ENCODE measurements around the gene IYD.

The IYD gene

DNA sequence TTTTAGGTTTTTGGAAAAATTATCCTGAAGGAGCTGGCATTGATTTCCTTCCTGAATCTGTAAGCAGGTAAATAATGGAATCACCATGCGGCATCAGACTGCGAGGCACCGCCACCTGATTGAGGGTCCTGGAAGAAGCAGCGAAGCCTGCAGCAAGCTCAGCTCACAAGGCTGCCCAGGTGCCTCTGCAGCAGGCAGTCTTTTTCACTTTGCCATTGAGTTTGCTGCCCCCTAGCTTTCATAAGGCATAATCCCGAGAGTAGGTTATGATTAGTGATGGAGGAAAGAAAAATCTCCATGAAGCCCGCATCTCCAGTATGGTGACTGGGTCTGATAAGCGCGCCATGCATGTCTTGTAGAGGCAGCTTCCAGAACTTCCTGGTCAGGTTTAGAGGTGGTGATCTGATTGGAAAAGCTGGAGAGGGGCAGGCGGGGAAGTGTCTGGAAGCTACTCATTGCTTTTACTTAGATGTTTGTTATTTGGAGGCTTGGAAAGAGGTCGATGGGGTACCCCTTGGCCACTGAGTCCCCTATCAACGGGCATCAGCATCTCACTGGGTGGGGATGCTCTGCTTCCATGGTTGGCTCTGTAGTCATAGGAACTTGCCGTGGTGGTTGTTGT, 26.7 kb downstream of the IYD start:
- peak; percentile 61 for DNase-seq

DNA sequence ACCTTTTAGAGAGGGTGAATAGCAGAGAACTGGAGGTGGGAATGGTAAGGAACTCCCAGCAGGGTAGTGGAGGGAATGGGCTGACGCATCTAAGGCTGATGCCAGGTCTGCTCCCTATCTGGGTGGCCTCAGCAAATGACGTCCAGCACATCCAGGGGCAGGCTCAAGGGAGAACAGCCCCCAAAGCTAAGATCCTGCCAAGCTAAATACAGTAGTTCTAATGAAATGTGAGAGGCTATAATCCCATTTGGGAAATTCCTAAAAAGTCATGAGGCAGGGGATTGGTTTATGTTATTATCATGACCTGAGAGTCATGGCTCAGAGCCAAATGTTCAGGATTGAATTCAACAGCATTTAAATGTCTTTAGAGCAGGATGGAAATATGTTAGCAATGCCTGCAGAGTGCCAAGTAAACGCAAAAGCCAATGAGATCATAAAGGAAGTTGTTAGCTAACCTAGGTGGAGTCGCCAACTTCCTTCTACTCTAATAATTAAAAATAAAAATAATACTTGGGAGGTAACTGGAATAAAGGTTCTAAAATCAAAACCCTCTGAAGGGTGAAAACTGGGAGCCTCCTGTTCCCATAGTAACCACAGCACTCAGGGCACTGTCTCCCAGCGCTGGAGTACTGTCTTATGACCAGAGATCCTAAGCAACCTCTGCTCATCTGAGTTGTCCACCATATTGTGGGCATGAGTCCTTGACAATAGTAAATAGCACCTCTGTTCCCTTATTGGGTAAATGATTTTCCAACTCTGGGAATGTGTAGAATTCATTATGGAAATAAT, 34.8 kb downstream of the IYD start:
- peak; percentile 13 for DNase-seq

DNA sequence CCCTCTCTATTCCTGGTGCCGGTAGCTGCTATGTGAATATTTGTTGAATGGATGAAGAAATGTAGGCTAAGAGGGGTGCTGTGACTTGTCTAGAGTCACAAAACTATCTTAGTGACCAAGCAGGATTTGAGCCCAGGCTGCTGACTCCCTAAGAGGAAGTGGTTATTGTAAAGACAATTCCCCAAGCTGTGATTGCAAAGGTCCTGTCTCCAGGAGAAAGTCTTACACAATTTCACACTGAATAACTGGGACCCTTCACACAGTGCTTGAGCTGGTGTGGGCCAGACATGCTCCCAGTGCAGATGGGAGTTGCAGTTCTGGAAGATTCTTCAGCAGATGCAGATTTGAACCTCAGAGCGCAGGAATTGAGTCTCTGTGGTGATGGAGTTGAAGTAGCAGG, 38.1 kb downstream of the IYD start:
- no peak for DNase-seq

DNA sequence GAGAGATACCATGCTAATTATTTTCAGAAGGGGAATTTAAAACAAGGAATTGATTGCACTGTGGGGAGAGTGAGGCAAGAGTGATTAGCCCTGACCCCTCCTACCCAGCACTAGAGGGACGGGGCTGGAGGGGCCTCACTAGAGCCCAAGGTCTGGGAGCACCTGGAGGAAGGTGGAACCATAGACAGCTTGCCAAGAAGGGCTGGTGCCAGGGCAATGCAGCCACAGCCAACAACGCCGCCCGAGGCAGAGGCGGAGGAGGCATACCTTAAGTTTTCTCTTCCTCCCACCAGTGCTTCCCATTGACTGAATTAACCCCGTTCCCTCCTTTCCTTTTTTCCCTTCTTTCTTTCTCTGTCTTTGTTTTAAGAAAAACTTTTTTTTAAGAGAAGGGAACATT, 40.0 kb downstream of the IYD start:
- peak; percentile 39 for DNase-seq

DNA sequence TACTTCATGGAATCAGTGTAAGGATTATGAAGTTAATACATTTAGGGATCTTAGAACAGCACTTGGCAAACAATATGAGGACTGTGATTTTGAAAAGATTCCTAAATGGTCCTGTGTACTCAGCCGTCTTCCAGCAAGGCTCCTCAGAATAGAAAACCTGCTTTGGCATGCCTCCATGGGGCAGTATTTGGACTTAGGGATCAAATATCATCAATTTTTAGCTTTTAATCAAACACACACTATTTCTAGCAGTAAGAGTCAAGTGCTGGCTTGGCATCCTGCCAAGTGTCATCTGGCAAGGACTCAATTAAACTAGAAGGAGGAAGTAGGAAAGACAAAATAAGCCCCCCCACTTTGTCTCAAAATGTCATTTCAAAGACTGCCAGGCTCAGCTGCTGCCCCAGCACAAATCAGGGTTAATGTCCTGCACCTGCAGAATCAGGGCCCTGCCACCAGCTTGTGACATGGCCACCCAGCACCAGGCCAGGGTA, 40.8 kb downstream of the IYD start:
- peak; percentile 72 for DNase-seq

DNA sequence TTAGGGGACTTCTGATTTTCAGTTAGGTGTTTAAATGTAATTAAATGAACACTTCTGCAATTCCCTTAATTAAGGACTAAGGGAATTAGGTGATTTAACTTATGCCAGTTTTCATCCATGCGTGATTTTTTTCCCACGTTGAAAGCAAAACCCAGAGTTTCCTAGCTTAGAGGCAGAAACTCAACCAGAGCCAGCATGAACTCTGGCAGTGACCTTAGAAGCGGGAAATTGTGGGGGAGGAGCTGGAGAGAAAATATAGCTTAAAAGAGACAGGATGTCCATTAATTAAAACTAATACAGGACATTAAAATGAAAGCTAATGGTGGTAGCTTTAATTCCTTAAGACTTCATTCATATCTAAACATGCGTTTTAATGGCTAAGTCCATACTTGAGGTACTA, 41.6 kb downstream of the IYD start:
- no peak for DNase-seq

DNA sequence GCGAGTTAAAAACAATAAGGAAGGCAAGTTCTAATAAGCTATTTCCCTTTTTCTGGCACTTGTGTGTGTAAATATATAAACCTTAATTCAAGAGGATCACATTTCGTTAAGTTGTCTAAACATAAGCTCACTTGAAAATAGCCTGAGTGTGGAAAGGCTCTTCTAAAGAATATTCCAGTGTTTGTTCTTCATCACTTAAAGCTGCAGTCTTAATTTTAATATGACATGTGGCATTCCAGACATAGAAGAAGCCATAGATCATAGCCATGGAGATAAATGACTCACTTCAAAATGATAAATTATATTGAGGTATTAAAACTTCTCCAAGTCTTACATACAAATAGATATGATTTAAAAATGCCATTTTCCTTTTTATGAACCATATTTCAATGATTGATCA, 42.1 kb downstream of the IYD start:
- DNase-seq, result no peak

DNA sequence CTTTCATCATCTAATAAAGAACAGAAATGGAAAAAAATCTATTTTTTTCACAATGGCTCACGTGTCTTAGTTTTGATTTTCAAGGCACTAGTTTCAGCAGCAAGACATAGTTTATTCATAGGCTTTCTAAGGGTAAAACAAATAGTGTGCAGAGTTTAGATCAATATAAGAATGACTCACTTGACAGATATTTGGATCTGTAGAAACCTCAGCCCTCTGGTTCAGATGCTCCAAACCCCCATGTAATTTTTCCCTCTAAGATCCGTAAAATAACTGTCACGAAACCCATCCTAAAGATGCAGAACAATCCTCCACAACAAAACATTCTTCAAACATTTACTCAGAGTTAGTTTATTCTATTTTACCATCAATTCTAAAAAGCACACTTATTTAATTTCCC, 43.4 kb downstream of the IYD start:
- no peak for DNase-seq

DNA sequence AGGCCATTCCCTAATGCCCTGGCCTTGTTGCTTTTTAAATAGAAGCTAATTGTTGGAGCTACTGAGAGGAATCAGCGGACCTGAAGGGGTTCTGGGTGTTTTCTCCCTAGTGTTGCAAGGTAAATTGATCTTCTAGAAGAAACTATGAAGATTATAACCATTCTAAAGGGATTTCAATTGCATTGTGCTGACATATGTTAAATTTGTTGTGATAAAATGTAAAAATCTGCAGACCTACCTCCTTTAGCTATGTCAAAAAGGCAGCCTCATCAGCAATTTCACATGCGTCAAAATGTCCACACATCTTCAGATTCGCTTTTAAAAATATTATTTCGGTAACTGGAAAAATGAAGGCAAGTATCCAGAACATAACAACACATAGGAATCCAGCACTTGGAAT, 44.4 kb downstream of the IYD start:
- no peak for DNase-seq

DNA sequence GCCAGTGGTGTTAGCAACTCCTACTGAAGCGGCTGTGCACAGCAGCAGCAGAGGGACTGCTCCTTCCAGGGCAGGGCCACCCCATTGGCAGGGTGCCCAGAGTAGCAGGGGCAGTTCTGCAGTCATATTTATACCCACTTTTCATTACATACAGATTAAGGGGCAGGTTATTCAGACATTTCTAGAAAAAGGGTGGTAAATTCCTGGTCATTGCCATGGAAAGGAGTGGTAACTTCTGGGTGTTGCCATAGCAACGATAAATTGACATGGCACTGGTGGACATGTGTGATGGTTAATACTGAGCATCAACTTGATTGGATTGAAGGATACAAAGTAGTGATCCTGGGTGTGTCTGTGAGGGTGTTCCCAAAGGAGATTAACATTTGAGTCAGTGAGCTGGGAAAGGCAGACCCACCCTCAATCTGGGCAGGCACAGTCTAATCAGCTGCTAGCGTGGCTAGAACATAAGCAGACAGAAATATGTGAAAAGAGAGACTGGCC, 45.0 kb downstream of the IYD start:
- DNase-seq, result no peak

DNA sequence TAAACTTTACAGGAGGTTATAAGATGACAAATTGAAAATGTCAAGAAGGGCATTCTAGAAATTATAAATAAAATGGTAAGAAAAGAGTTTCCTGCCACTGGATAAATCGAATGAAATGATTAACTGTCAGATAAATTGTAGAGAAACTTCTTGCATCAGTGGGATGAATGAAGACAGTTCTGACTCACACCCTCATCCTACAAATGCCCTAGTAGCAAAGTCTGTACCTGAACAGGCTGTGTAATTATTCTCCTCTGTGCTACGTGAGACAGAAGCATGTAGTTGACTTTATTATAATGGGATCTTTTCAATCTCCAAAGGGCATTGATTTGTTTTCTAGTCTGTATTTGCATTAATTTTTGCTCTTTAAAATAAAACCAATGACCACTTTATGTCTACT, 47.3 kb downstream of the IYD start:
- no peak for DNase-seq

DNA sequence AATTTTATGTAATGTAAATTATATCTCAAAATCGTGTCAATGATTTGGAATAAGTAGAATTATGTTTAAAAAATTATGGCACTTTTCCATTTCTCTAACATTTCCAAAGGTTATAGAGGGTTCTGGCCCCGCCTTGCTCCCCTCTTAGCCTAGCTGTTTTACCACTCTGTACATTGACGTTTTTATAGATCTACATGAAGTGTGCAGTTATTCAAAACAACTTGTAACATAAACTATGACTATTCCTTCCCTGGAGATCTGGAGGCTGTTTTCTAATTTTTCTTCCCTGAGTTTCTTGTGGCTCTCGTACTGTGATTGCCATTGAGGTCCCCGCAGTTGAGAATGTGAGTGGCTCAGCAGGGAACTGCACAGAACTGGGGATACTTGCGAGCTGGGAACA, 48.4 kb downstream of the IYD start:
- DNase-seq, result no peak

DNA sequence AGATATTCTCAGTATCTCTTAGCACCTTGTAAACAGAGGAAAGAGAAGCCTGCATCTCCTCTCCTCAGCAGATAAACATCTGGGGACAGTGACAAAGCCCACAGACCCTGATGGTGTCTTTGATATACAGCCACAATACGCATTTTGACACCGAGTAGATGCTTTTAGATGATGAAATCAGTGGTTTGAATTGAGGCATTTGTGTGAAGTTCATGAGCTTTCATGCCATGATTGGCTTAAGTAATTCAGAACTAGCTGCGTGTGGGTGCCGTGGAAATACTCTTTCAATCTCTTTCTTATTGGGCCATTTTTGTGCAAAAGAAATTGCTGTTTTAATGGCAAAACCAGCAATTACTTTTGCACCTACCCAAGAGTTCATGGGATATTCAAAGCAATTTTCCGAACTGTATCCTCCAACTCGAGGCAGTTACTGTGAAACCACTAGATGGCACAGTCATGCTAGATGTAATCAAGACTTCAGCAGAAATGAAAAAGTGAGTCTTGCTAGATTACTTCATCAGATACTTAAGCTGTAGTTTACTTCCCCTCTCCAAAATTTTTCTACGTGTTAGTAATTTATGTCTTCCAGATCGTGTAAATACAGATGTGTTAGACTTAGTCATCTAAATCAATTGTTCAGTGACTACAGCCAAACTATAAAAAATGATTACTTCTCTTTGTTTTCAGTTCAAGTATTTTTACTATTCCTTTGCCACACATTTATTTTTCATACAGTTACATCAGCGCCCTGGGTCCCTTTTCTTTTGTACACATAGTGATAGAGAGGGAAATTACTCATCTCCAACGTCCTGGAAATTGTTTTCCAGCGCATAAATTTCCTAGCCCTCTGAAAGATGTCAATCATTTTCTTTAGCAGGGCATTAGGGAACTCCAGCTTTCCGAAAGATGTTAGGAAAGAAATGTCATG, 49.4 kb downstream of the IYD start:
- DNase-seq, result peak; percentile 54

DNA sequence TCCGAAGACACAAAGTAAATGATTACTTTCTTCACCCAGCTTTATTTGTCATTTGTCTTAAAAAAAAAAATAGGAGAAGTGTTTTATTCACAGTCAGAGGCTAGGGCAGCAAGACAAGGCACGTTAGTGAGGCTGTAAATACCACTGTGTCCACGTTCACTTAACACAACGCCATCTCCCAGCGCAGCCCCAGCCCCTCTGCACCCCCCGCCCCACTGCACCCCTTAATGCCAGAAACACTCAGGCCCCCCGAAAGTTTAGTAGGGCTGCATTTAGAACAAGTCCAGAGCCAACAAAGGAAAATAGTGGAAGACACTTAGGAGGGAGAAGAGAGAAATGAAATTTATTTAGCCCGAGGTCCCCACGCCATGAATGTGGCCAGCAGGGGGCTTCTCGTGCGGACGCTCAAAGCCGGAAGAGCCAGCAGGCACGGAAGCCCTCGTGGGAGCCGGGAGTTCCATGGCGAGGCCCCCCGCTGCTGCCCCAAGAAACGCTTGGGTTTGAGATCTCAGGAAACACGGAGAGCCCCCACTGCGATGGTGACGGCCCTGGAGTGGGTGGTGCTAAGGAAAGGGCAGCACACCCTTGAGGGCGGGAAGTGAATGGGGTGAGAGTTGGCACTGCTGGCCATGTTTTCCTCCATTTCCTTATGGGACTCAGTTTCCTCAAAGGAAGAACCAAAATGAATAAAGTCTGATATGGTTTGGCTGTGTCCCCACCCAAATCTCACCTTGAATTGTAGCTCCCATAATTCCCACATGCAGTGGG, 50.2 kb downstream of the IYD start:
- DNase-seq, result peak; percentile 42

DNA sequence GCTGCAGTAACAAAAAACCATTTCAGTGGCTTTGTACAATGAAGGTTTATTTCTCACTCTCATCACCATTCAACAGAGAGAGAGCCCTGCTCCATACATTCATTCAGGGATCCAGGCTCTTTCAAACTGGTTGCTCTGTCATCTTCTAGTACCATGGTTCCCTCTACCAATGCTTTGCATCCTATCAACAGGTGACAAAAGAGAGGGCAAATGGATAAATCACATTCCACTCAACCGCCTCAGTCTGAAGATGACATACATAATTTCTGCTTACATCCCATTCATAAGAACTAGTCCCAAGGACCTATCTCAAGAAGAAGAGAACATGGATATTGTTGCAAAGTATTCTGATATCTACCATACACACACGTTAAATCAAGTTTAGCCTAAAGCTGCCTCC, 51.6 kb downstream of the IYD start:
- no peak for DNase-seq

DNA sequence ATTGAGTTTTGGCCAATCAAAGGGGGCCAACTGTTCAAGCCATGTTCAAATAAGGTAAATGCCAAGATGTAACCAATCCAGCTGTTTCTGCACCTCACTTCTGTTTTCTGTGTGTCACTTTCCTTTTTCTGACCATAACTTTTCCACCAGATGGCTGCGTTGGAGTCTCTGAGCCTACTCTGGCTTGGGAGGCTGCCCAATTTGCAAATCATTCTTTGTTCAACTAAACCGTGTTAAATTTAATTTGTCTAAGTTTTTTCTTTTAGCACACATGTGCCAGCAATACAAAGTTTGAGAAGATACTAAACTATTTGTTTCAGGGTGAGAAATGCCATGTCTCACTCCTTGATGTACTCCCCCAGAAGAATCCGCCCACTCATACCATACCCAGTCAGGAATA, 52.1 kb downstream of the IYD start:
- no peak for DNase-seq

DNA sequence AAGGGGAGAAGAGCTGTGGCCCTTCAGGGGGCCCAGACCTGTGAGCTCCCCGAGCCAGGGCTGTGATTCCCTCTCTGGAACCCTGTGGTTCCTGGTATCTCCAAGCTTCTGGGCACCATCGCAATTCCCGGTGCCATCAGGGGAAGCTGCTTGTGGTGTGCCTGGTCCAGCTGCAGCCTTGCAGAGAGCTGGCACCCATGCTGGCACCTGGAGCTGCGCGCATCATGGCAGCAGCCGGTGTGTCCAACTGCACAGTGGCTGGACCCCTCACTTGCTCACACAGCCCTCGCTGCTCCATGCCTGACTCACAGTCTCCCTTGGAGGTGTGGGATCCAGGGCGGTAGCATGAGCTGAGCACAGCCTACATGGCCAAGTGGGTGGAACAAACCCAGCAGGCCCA, 56.7 kb downstream of the IYD start:
- DNase-seq, result no peak

DNA sequence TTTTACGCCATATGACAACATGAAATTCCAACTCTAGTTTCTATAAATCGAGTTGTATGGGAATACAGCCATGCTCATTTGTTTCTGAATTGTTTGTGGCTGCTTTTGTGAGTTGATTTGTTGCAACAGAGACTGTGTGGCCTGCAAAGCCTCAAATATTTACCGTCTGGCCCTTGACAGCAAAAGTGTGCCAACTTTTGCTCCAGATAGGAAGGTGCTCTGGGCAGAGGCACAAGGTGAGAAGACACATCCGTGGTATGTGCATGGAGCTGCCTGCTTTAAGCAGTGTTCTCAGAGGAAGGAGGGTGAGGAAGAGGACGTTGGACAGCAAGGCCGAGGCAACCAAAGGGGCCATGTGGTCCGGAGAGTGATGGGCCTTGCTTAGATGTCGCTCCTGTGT, 57.4 kb downstream of the IYD start:
- DNase-seq, result no peak

DNA sequence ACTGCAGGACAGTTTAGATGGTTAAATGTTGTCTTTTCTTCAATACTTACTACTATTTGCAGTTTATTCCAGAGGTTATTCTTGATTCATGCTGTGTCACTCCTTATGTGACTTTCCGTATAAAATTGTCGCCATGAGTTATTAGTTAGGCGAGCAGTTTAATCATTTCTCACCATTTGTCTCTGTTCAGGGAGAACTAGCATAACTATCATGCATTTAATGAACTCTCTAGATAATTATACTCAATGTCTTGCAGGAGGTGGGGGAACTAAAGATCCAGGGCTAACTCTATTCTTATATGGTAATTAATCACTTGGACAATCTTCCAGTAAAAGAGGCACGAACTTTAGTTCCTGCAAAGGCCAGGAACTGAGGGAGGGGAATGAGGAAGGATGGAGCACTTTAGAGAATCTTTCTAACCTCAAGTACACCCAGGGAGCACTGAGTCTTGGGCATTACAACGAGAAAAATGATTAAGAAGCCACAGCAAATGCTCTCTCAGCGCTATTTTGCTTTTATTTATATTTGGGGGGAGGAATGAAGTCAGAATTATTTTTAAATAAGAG, 58.3 kb downstream of the IYD start:
- no peak for DNase-seq

DNA sequence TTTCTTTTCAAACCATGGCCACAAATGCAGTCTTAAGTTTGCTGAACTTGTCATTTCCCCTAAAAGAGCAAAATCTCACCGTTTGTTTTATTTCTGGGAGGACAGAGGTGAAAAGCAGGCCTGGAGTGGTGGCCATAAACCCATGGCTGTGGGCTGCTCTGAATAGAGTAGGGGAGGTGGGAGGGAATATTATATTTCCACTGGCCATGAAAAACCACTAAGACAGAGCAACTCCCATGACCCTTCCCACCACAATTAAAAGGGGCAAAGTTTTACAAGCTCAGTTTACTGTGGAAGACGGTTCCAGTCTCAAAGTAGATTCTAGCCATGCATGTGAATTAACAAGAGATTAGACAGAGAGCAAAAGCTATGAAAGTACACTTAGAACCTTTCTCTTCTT, 59.0 kb downstream of the IYD start:
- no peak for DNase-seq

DNA sequence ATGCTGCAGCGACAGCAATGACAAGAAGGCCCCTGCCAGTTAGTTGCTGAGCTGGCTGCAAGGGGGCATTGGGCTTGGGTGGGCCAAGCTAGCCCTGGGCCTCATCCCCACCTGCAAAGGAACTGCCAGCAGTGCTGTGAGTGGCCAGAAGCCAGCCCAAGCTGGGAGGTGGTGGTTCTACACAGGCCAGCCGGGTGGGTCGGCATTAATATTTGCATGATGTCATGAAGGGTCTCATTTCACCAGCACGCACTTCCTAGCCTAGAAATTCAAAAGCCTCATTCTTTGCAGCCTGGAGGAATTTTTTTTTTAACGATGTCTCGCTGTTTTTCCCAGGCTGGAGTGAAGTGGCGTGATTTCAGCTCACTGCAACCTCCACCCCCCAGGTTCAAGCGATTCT, 62.0 kb downstream of the IYD start:
- DNase-seq, result no peak

DNA sequence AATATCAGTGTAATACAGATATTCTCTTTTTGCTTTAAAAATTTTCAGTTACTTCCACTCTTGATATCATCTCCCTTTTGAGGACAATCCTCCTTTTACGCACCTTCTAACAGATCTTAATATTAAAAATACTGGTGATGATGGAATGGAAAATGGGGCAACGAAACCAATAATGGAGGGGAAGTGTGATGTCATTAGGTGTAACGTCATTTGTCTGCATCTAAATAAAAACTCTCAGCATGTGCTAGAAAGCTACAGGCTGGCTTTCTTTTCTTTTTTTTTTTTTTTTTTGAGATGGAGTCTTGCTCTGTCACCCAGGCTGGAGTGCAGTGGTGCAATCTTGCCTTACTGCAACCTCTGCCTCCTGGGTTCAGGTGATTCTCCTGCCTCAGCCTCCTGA, 66.5 kb downstream of the IYD start:
- DNase-seq, result no peak

Measured in NCI-H1092 treated with DMSO at 0.1 percent for 48 hours (cell line).